AG04450 (cell line): ENCODE data around the gene PELI1. TPM values are rescaled to one million over a fixed set of nuclear protein-coding genes. Genes with fewer than 3 reads are reported as not detected.

ENCODE experiments used
- CTCF ChIA-PET: fragments of 300-600, 350-600 bp; formaldehyde crosslinking; extraction: SDS; loops from one replicate; lab custom pipeline; 2022; ENCODE audit warnings: antibody characterized with exemption, inconsistent platforms; lab: Charles Lee
- POLR2A ChIA-PET: fragments of 350-600 bp; formaldehyde crosslinking; extraction: SDS; loops from one replicate; lab custom pipeline; 2021; ENCODE audit warnings: antibody characterized with exemption, inconsistent platforms; lab: Yijun Ruan, JAX
- DNase-seq: peaks from one replicate; pipeline ENCODE4 v3.0.0-alpha.2; 2011; ENCODE audit warnings: low read depth, low spot score
- H3K27ac ChIP-seq: one replicate; pipeline ENCODE4 v1.5.1; 2012; ENCODE audit warnings: low read depth, low read length, control low read depth
- H3K27me3 ChIP-seq: one replicate; pipeline ENCODE4 v1.6.0; 2012; ENCODE audit warnings: low read length; ENCODE audit not compliant: control insufficient read depth, insufficient read depth
- H3K4me3 ChIP-seq: 2 replicates; pipeline ENCODE4 v1.5.1; 2011; ENCODE audit warnings: mild to moderate bottlenecking, low read depth, low read length, control low read depth
- H3K9me3 ChIP-seq: 2 replicates; pipeline ENCODE4 v1.5.1; 2012; ENCODE audit warnings: low read length; ENCODE audit not compliant: control insufficient read depth, insufficient read depth
- CTCF ChIP-seq: IDR thresholded peaks from 2 replicates; pipeline ENCODE4 v1.5.1; 2011; ENCODE audit warnings: low read depth, low read length, control low read depth, inconsistent platforms
- polyA plus RNA-seq: library from polyadenylated mRNA; depleted of rRNA; stranded (reverse); fragments of >200 nt; gene quantifications from 2 replicates; pipeline ENCODE4 v1.2.3, GENCODE V29; 2011

PELI1 gene
- polyA plus RNA-seq, 1 experiment: 4.9 TPM

GRCh38 chr2:64127119-64127518 is 17.1 kb downstream of the PELI1 start:
- no peak for TF ChIP-seq CTCF
- ChIA-PET POLR2A (no interaction called here), CTCF (no interaction called here)
- Histone ChIP-seq H3K27me3 (no peaks in the 10 kb centered on the region), H3K9me3 (no peaks in the 10 kb centered on the region), H3K27ac (no peak overlapping the region), H3K4me3 (no peak overlapping the region)
- no peak for DNase-seq

- TF ChIP-seq CTCF: no peak
- Histone ChIP-seq H3K27me3 (no peaks in the 10 kb centered on the region), H3K27ac (no peak overlapping the region), H3K9me3 (no peaks in the 10 kb centered on the region), H3K4me3 (no peak overlapping the region)
- DNase-seq: no peak
- ChIA-PET POLR2A (no interaction called here), CTCF (no interaction called here)
Measured at GRCh38 chr2:64126601-64127000, 17.6 kb downstream of the PELI1 start.

GRCh38 chr2:64124571-64124970 is 19.6 kb downstream of the PELI1 start:
- CTCF ChIA-PET: interaction anchor here (1.0 kb wide), 1 partner anchor 8 kb away, joined by 4 read pairs; no protein-coding TSS in a partner anchor
- TF ChIP-seq CTCF: no peak
- no peak overlapping the region for H3K4me3 ChIP-seq

GRCh38 chr2:64124168-64124567 is 20.1 kb downstream of the PELI1 start:
- Histone ChIP-seq H3K4me3 (no peak overlapping the region), H3K27me3 (no peaks in the 10 kb centered on the region), H3K9me3 (no peaks in the 10 kb centered on the region), H3K27ac (no peak overlapping the region)
- no peak for DNase-seq
- ChIA-PET CTCF (interaction anchor here (1.0 kb wide), 1 partner anchor 8 kb away, joined by 4 read pairs; no protein-coding TSS in a partner anchor), POLR2A (no interaction called here)
- TF ChIP-seq CTCF: no peak

More at GRCh38 chr2:64124571-64124970, 19.6 kb downstream of the PELI1 start:
- H3K27ac ChIP-seq: no peak overlapping the region
- H3K9me3 ChIP-seq: no peaks in the 10 kb centered on the region
- no peak for DNase-seq
- POLR2A ChIA-PET: no interaction called here
- H3K27me3 ChIP-seq: no peaks in the 10 kb centered on the region

- POLR2A ChIA-PET: no interaction called here
- no peak overlapping the region for H3K4me3 ChIP-seq
- H3K27me3 ChIP-seq: no peaks in the 10 kb centered on the region
- CTCF ChIA-PET: interaction anchor here (1.0 kb wide), 1 partner anchor 9 kb away, joined by 4 read pairs; no protein-coding TSS in a partner anchor
- no peak for DNase-seq
- TF ChIP-seq CTCF: no peak
- H3K27ac ChIP-seq: no peak overlapping the region
- H3K9me3 ChIP-seq: no peaks in the 10 kb centered on the region
Measured at GRCh38 chr2:64123740-64124139, 20.5 kb downstream of the PELI1 start.
